GM18873 (cell line): ENCODE results near the gene TTC38.

Experiments used
- ATAC-seq: cut with Tn5 transposase; IDR thresholded peaks from one replicate; pipeline ENCODE4 v1.9.1; 2021; ENCODE audit warnings: mild to moderate bottlenecking, moderate library complexity, moderate number of reproducible peaks; ENCODE audit not compliant: unreplicated experiment, low FRiP score

Gene TTC38

DNA sequence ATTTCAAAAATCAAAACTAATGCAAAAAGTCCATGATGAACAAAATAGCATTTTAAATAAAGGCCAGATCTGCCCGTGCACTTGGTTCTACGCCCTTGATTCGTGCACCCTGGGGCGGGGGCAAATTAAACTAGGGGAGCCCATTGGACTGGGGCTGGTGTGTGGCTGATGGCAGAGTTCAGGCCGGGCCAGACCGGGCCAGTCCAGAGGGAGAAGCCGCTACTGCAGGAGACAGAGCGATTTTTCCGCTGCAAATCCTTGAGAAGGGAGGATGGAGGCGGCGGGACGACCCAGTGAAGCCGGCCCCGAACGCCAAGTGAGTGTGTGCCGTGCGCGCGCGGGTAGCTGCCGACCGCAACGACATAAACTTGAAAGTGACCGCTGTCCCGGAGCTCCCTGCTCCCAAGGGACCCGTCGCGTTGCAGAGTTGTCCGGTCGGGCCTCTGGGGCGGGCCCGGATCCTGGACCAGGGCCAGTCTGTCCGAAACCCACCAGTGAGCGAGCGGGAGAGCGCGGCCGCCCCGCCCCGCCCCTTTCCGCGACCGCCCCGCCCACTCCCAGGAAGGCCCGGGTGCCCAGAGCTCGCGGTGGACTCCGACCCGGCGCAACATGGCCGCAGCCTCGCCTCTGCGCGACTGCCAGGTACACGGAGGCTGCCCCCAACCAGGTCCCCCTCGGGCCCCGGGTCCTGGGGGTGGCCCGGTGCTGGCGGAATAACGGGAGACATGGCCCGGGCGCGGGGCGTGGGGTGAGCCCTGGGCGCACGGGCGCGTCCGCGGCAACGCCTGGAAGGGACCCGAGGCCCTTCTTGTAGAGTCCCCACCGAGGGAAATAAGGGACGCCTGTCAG, at the start of gene TTC38:
Gene TTC38, plus strand, starts transcription at position 578 of the 849 bp plus-strand sequence. Its CDS starts 32 bp downstream, at position 610.
- ATAC-seq: no peak

DNA sequence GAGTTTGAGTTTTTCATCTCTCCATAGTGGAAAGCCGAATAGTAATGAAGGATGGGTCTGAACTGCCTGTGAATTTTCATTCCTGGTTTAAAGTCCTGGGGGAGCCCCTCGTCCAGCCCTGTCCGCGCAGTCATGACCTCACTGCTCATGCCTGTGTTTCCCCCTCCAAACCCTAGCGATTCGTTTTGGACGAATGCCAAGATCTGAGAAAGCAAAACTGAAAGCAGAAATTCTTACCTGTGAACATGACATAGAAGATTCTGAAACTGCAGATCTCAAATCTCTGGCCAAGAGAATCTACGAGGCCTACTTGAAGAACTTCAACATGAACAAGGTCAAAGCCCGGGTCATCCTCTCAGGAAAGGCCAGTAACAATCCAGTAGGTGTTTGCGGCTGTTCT, 48.2 kb upstream of the TTC38 start:
- no peak for ATAC-seq

DNA sequence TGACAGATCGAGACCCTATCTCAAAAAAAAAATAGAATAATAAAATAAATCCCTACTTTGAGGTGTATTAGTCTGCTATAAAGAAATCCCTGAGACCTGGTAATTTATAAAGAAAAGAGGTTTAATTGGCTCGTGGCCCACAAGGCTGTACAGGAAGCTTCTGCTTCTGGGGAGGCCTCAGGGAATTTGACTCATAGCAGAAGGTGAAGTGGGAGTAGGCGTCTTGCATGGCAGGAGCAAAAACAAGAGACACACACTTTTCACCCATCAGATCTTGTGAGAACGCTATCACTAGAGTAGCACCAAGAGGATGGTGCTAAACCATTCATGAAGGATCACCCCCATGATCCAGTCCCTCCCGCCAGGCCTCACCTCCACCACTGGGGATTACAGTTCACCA, 46.9 kb upstream of the TTC38 start:
- no peak for ATAC-seq

DNA sequence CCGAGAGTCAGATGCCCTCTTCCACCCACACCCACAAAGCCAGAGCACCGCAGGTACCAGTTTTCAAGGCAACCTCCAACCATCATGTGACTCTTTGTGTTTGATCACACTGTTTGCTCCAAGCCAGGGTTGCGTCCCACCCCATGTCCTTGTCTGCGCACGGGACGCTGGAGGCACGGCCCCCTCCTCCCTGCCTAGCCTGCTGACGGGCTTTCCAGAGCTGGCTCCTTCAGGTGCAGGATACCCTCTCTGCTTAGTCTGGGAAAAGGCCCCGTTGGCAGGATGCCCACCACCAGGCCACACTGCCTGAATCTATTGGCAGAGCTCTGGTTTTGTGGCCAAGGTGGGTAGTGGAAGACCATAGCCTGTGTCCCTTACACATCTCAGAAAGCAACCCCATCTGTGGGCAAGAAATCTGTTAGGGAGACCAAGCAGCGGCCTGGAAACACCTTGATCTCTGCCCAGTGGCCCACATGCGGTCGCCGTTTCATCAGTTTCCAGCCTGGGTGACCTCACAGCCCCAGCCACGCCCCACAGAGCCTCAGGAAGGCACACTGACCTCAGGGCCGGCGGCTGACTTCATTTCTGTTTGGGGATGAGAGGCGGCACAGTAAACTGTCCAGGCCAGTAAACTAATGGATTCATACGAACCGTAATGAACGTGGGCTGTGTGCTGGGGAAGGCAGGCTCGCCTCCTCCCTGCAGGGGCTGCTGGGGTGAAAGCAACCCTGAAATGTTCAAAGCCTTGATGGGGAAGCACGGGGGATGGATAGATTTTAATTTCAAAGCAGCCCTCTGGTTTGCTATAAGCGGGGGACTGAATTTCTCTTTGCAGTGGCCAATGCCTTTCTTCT, 43.5 kb upstream of the TTC38 start:
- no peak for ATAC-seq

DNA sequence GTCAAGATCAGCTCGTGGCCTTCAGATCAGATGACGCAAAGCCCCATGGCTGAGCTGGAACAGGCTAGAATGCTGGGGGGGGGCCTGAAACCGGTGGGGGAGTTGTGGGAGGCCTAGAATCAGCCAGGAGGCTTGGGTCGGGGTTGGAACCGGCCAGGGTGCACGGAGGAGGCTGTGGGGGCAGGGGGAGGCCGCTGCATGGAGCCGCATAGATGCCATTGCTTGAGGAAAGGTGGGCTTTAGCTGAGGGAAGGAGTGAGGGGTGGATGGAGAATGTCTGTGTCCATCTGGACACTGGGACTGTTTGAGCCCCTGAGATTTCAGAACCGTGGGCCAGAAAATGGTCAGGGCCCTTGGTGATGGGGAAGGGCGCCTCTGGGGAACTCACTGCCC, 42.9 kb upstream of the TTC38 start:
- ATAC-seq: no peak

DNA sequence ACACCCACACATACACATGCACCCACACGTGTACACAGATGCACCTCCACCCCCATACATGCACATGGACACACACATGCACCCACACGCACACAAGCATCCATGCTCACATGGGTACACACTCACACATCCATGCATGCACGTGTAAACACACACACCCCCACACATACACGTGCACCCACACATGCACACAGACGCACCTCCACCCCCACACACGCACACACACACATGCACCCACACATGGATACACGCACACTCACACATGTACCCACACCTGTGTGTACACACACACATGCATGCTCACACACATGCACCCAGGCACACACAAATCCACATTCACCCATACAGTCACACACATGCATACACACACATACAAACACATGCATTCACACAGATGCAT, 42.2 kb upstream of the TTC38 start:
- ATAC-seq: no peak

DNA sequence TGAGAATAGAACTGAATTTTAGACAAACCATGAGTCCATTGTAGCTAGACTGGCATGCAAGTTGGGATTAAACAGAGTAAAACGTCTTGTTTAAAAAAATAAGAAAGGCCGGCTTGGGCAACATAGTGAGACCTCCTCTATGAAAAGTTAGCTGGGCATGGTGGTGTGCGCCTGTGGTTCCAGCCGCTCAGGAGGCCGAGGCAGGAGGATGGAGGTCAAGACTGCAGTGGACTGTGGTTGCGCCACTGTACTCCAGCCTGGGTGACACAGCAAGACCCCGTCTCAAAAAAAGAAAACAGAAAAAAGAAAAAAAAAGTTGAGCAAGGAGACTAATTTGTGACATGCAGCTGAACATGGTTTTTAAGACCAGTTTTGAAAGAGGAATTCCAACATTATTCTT, 41.2 kb upstream of the TTC38 start:
- ATAC-seq: no peak

DNA sequence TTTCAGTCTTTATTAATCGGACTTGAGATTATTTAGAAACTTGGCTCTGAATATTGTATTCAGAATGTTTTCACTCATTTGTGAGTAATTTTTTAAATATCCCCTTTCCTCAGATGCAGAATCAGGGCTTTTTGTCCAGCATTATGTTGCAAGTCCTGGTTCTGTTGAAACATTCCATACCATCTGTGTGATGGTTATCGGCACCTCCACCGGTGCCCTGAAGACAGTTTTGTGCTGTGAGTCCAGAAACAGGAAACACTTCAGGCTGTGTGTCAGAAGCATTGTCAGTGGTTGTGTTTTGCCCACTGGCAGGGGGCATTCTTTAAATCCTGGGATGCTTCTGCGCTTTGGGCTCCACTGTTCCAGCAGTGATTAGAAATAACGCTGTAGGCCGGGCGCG, 38.1 kb upstream of the TTC38 start:
- ATAC-seq: no peak

DNA sequence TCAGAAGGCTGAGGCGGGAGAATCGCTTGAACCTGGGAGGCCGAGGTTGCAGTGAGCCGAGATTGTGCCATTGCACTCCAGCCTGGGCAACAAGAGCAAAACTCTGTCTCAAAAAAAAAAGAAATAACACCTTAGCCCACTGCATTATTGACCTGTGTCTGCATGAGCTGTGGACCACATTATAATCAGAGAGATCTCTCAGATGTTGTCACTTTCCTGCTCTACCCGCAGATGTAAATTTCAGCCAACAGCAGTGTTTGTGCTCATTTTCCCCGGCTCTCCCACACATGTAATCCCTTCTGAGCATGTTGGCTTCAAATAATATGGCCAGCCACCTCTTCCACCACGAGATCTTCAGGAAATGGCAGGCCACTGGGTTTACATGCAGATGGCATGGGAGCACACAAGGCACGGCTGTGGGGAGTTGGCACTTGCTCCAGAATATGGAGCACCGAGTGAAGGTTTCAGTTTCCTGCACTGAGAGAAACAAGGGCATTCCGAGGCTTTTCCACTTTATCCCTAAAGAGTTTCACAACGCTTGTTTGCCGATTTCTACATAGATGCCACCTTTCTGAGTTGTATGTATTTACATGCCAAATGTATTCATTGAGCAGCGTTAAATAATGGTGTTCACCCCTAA, 37.4 kb upstream of the TTC38 start:
- no peak for ATAC-seq

DNA sequence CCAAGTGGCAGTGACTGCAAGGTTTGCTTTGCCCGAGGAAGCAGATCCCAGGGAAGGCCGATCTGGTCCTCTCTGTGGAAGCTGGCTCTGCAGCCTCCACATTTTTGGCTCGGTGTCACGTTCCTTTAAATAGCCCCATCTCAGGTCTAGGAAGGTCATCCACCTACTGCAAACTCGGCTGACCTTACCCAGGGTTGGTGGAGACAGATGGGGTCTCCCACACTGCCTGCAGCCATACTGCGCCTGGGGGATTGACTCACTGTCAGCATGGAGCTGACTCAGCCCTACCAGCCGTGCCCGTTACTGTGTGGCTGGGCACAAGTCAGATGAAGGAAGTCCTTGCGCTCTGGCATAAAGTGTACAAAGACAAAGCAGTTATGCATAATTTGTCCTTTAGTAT, 34.6 kb upstream of the TTC38 start:
- ATAC-seq: no peak

DNA sequence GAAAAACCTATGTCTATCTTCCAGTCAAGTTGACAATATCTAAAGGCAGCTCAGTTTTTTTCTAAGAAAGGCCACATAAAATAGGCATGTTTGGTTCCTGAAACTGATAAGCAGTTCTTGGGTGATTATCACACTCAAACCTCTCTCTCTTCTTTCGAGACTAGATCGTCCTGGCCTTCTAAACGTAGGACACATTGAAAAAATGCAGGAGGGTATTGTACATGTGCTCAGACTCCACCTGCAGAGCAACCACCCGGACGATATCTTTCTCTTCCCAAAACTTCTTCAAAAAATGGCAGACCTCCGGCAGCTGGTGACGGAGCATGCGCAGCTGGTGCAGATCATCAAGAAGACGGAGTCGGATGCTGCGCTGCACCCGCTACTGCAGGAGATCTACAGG, 32.8 kb upstream of the TTC38 start:
- ATAC-seq: no peak

DNA sequence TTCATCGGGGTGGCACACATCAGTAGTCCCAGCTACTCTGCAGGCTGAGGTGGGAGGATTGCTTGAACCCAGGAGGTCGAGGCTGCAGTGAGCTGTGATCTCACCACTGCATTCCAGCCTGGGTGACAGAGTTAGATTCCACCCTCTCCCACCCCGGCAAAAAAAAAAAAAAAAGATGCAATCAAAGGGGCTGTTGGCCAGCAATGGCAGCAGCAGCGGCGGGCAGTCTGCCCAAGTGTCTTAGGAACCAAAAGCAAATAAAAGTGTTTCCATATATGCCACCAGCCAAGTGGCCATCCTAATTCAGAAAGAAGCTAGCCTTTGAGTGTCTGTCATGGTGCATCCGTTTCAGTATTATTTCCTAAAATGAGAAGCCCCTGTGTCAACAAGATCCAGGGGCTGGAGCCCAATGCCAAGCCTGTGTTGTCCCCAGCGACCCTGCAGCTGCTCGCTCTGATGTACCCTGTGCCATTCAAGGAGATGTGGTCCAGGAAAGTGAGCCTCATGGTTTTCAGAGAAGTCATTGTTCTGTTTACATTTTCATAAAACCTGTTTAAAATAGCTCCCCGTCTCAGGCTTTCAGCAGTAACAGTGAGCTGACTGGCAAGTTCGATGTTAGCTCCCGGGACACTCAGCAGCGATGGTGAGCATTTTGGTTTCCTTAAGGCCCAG, 30.2 kb upstream of the TTC38 start:
- no peak for ATAC-seq

DNA sequence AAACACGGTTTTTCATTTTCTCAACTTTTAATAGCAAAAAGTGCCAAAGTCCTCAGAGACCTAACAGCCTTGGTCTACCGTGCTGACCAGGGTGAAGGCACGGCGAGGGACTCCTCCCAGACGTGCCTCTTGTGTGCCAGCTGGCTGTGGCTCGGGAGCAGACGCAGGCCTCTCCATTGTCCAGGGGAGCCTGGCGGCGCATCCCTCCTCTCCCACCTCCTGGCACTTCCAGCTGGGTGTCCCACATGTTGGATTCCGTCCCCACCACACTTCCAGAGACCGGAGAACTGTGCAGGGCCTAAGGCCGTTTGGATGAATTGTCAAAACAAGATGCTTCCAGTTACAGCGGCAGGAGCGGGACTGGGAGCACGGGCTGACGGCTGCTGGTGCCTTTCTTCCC, 29.3 kb upstream of the TTC38 start:
- ATAC-seq: no peak

DNA sequence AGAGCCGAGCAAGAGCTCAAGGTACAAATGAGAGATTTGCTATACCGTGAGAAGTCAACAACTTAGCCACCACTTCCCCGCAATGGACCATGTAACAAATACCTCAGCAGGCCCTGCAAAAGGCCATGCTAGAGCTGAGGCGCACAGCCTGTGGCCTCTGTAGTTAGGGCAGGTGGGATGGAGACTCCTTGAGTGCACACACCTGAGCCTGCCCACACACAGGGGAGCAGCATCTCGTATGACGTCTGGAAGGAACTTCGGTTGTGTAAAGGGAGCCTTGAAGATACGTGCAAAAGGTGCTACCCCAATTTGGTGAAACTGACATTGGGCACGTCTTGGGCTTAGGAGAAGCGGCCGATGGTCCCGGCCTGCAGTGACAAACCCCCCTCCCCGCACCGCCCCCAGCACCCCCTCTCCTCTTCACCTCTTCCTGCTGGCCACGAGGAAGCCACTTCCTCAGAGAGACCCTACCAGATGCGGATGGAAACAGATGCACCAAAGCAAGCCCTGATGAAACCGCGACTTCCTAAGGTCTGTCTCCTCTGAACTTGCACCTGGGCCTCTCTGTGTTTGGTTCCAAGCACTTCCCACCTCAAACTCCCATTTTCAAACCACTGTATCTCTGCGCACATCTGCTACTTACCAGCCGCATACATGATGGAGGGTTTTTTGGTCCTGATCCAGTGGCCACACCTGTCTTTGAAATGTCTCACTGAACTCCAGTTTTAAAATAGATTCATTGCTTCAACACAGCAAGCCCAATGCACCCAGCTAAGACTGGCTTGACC, 28.4 kb upstream of the TTC38 start:
- no peak for ATAC-seq

DNA sequence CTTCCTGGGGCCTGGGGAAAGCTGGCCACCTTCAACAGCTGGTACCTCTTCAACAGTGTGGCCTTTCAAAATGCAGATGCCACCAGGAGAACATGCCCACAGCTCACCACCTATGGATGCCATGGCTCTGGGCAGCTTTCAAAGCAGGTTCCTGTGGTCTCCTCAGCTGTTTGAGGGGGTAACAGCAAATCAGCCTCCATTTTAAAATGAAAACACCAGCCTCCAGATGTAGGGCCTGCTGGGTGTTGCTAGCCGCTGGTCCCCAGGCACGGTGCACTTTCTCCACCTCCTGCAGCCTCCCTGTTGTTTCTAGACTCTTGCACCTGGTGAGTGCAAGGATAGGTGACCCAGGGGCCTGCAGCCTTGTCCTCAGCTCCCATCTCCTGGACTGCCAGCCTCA, 27.7 kb upstream of the TTC38 start:
- no peak for ATAC-seq

DNA sequence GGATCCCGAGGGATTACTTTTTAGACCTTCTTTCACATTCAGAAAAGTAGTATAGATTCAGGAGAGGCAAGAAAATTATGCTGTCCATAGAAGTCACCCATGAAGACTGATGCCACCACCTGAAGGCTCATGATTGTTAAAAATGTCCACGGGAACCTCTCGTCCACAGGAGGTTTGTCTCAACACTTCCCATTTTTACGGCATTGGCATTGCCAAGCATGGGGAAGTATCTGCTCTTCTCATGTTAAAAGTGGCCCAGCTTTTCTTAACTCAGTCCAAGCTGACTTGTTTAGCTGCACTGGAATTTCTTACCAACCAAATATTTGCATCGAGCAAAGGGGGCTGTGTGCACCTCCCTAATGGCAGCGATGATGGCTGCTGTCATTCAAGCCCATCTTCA, 27.3 kb upstream of the TTC38 start:
- ATAC-seq: no peak

DNA sequence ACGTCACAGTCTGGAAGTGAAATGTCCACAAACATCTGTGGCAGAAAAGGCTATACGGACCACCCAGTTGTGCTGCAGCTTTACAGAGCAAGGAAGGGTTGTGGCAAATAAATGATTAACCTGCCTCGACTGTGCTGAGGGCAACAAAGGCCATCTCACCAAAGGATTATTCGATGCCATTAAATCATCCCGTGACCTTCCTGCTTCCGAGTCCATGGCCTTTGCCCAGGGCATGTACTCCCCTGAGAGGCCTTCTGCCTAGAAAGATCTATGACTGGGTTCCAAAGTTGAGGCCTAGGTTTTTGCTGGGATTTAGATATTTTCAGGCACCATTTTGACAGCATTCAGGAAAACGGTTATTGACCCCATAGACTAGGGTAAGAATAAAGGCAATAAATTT, 26.9 kb upstream of the TTC38 start:
- no peak for ATAC-seq

DNA sequence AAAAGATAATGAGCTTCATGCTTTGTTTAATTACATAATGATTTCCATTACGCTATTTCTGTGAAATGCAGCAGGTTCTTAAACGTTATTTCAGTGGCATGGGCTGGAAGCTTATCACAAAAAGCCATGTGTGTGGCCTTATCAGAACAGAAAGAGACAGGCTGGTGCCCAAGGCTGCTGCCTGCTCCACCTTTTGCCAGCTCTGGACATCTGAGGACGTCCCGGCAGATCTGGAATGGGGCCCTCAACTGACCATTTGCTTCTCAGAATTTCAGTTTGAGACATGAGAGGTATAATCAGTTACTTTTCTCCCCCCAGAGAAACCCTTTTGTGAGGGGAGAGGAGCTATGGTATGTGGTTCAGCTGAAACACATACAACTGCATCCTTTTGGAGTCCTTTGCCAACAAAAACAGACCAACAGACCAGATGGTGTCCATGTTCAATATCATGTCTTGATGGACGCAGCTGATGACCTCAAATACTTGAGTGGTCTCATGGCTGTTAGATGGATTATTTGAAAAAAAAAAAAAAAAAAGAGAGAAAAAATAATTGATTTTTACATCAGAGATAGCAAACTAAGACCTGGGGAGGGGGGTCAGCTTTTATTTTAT, 26.3 kb upstream of the TTC38 start:
- no peak for ATAC-seq

DNA sequence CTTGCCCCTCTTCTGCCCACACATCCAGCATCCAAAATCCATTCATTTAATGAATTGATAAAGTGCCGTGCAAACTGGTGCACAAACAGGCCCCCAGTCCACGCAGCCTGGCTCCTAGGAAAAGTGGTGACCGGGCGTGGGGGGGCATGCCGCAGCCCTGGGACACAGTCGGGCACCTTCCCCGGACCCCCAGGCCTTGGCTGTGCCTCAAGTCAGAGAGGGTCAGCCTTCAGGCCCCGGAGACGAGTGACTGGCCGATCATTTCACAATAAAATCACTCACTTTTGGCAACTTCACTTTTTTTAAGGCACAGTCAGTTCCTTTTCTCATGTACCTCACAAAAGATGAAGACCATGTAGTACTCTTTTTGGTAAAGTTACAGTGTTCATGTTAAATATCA, 25.7 kb upstream of the TTC38 start:
- ATAC-seq: no peak

DNA sequence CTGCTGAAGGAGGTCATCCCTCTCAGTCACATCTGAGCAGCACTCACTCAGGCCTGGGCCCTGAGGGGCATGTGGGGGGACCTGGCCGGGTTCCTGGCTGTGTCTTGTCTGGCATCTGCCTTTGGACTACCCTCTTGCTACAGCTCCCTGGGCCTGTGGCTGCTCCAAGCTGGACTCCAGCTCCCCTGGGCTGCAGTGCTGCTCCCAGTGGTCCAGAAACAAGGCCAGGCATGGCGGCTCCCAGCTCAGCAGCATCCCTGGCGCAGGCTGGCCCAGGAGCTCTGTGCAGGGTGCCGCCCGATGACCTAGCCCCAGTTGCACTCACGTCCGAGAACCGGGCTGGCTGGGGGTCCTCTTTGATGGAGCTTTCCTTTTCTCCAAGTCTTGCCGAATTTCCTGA, 23.0 kb upstream of the TTC38 start:
- no peak for ATAC-seq
